SHP77 (cell line): Measurements from ENCODE around the gene MRPL44.

Experiments used
- DNase-seq, 2 experiments: peaks; one replicate each; lab custom pipeline; 2025; lab: John Stamatoyannopoulos, UW

The MRPL44 gene

GRCh38 chr2:224009605-224010315, 52.5 kb downstream of the MRPL44 start:
- DNase-seq: no peak

GRCh38 chr2:224011837-224012236, 54.6 kb downstream of the MRPL44 start:
- no peak for DNase-seq

- no peak for DNase-seq
Observed at GRCh38 chr2:224014336-224014735, 57.1 kb downstream of the MRPL44 start.

- no peak for DNase-seq
Observed at GRCh38 chr2:224016963-224017362, 59.7 kb downstream of the MRPL44 start.
